Measurements from ENCODE around the gene OR52A1. TPM values are rescaled to one million over a fixed set of nuclear protein-coding genes. Genes with fewer than 3 reads are reported as not detected.

OR52A1 gene
- total RNA-seq, 1 experiment from 2014 or later = not detected

DNA sequence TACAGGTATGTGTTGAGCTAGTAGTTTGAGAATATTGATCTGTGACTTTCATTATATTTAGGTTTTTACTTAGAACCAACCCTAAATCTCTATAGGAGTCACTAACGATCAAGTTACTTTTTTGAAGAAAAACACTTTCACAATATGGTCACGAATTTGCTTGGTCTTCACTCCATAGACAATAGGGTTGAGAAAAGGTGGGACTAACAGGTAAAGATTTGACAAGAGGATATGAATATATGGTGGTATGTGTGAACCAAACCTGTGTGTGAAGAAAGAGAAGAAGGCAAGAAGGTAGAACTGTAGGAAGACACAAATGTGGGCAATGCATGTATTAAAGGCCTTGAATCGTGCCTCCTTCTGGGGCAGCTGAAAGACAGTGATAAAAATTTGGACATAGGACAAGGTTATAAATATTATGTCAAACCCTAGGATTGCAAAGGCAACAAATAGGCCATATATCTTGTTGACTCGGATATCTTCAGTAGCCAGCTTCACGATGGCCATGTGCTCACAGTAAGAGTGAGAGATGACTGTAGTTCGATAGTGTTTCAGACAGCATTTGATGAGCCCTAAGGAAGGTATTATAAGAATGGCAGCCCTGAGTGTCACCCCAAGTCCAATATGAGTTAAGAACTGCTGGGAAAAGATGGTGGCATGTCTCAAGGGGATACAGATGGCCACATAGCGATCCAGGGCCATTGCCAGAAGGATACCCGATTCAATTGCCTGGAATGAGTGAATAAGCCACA lies 22.8 kb downstream of the OR52A1 start:
- H3K27ac ChIP-seq (ENCODE audit: low read length) = no peak overlapping the region
- in situ Hi-C loops (cut with HindIII; ENCODE audit: low pct_unique_long_range_greater_than_20kb, low sequenced_read_pairs) = no loop called here
- no peaks in the 10 kb centered on the region for H3K9me3 ChIP-seq (ENCODE audit: control insufficient read depth, insufficient read depth, low read depth, low read length)
- TF ChIP-seq POLR2AphosphoS5 (IDR thresholded peaks at IDR 0.05; ENCODE audit: low read depth, low read length) (no peak), TCF7L2 (IDR thresholded peaks at IDR 0.05; ENCODE audit: low read depth, low read length) (no peak), SIN3A (IDR thresholded peaks at IDR 0.05; ENCODE audit: borderline replicate concordance, insufficient read depth, low read depth, low read length) (no peak)
- TF ChIP-seq, protein P1, sequence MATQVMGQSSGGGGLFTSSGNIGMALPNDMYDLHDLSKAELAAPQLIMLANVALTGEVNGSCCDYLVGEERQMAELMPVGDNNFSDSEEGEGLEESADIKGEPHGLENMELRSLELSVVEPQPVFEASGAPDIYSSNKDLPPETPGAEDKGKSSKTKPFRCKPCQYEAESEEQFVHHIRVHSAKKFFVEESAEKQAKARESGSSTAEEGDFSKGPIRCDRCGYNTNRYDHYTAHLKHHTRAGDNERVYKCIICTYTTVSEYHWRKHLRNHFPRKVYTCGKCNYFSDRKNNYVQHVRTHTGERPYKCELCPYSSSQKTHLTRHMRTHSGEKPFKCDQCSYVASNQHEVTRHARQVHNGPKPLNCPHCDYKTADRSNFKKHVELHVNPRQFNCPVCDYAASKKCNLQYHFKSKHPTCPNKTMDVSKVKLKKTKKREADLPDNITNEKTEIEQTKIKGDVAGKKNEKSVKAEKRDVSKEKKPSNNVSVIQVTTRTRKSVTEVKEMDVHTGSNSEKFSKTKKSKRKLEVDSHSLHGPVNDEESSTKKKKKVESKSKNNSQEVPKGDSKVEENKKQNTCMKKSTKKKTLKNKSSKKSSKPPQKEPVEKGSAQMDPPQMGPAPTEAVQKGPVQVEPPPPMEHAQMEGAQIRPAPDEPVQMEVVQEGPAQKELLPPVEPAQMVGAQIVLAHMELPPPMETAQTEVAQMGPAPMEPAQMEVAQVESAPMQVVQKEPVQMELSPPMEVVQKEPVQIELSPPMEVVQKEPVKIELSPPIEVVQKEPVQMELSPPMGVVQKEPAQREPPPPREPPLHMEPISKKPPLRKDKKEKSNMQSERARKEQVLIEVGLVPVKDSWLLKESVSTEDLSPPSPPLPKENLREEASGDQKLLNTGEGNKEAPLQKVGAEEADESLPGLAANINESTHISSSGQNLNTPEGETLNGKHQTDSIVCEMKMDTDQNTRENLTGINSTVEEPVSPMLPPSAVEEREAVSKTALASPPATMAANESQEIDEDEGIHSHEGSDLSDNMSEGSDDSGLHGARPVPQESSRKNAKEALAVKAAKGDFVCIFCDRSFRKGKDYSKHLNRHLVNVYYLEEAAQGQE (IDR thresholded peaks at IDR 0.05; ENCODE audit: insufficient read depth in 1 of 2, low read depth in 2 of 2, low read length in 1 of 2) = no peak
- TF ChIP-seq, protein P2, sequence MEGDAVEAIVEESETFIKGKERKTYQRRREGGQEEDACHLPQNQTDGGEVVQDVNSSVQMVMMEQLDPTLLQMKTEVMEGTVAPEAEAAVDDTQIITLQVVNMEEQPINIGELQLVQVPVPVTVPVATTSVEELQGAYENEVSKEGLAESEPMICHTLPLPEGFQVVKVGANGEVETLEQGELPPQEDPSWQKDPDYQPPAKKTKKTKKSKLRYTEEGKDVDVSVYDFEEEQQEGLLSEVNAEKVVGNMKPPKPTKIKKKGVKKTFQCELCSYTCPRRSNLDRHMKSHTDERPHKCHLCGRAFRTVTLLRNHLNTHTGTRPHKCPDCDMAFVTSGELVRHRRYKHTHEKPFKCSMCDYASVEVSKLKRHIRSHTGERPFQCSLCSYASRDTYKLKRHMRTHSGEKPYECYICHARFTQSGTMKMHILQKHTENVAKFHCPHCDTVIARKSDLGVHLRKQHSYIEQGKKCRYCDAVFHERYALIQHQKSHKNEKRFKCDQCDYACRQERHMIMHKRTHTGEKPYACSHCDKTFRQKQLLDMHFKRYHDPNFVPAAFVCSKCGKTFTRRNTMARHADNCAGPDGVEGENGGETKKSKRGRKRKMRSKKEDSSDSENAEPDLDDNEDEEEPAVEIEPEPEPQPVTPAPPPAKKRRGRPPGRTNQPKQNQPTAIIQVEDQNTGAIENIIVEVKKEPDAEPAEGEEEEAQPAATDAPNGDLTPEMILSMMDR (IDR thresholded peaks at IDR 0.05) = no peak
- no peaks in the 10 kb centered on the region for H3K4me1 ChIP-seq (ENCODE audit: control insufficient read depth, insufficient read depth, low read length)
- no peak overlapping the region for H3K4me3 ChIP-seq (ENCODE audit: low read depth in 2 of 2, low read length in 2 of 2)
- H3K27me3 ChIP-seq (ENCODE audit: control insufficient read depth, insufficient read depth, low read length) = no peaks in the 10 kb centered on the region
- DNase-seq (ENCODE audit: low read depth, low spot score) (no peak), ATAC-seq (no peak)
- ChIA-PET POLR2A (no interaction called here), CTCF (no interaction called here)
- intact Hi-C loops (cut with micrococcal nuclease; ENCODE audit: unreplicated experiment) = no loop called here
- no peaks in the 10 kb centered on the region for H3K36me3 ChIP-seq (ENCODE audit: control insufficient read depth, insufficient read depth, low read length)
- BruUV-seq (replicated peaks) = no TSS peak

DNA sequence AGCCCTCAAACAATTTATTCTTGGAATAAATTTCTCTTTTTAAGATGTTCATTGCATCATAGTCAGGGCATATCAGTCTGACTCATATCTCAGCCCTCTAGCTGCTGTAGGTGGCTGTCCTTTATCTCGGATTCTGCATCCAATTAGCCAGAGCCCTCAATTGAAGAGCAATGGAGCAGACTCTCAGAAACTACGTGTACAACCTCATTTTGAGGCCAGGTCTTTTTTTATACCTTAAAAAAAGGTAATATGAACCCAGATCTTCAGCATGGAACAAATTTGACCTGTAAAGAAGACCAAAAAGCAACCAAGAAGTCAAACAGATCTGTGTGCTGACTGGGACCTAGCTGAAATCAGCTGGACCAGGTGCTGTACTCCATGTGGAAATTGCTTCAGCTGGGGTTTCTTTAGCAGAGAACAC lies 25.1 kb downstream of the OR52A1 start:
- DNase-seq (ENCODE audit: low read depth, low spot score) = no peak
- Histone ChIP-seq H3K4me3 (ENCODE audit: low read depth in 2 of 2, low read length in 2 of 2) (no peak overlapping the region), H3K36me3 (ENCODE audit: control insufficient read depth, insufficient read depth, low read length) (no peaks in the 10 kb centered on the region), H3K27me3 (ENCODE audit: control insufficient read depth, insufficient read depth, low read length) (no peaks in the 10 kb centered on the region), H3K4me1 (ENCODE audit: control insufficient read depth, insufficient read depth, low read length) (no peaks in the 10 kb centered on the region), H3K27ac (ENCODE audit: low read length) (no peak overlapping the region), H3K9me3 (ENCODE audit: control insufficient read depth, insufficient read depth, low read depth, low read length) (no peaks in the 10 kb centered on the region)
- intact Hi-C loops (cut with micrococcal nuclease; ENCODE audit: unreplicated experiment) (no loop called here), in situ Hi-C loops (cut with HindIII; ENCODE audit: low pct_unique_long_range_greater_than_20kb, low sequenced_read_pairs) (no loop called here)
- CTCF ChIA-PET = no interaction called here
- POLR2A ChIA-PET = interaction anchor here (0.6 kb wide), 1 partner anchor 44 kb away, joined by 4 read pairs; no protein-coding TSS in a partner anchor
- no peak for ATAC-seq
- no TSS peak for BruUV-seq (replicated peaks)
- TF ChIP-seq, protein P2 (IDR thresholded peaks at IDR 0.05) = no peak
- no peak for TF ChIP-seq POLR2AphosphoS5 (IDR thresholded peaks at IDR 0.05; ENCODE audit: low read depth, low read length)
- TF ChIP-seq, protein P1 (IDR thresholded peaks at IDR 0.05; ENCODE audit: insufficient read depth in 1 of 2, low read depth in 2 of 2, low read length in 1 of 2) = no peak
- no peak for TF ChIP-seq TCF7L2 (IDR thresholded peaks at IDR 0.05; ENCODE audit: low read depth, low read length)
- TF ChIP-seq SIN3A (IDR thresholded peaks at IDR 0.05; ENCODE audit: borderline replicate concordance, insufficient read depth, low read depth, low read length) = no peak
